K562 (cell line): ENCODE results near the gene RNF150. TPM values are rescaled to one million over a fixed set of nuclear protein-coding genes. Genes with fewer than 3 reads are reported as not detected.
A peak's percentile ranks its signal among the peaks of the same experiment; 100 is the strongest.

ENCODE experiments used
- ATAC-seq: fragments of 200-7000 bp; cut with Tn5 transposase; 3 replicates; pipeline ENCODE4 v1.9.1; 2020; ENCODE audit warnings: moderate library complexity
- BruUV-seq: library from RNA; stranded (reverse); fragments of 400-500 nt; replicated peaks from 2 replicates; lab custom pipeline; 2021; lab: Mats Ljungman, UMichigan
- CTCF ChIA-PET: fragments of 300-600 bp; formaldehyde crosslinking; extraction: SDS; loops from one replicate; lab custom pipeline; 2021; ENCODE audit warnings: low intra/inter-chr PET ratio; lab: Yijun Ruan, JAX
- POLR2A ChIA-PET: fragments of 300-600, 350-650 bp; sonication (Branson Sonifier 250); formaldehyde crosslinking; extraction: SDS; loops from one replicate; lab custom pipeline; 2021; ENCODE audit warnings: antibody characterized with exemption, inconsistent platforms; lab: Yijun Ruan, JAX
- DNase-seq, 4 experiments: peaks; one replicate each; pipeline versions ENCODE4 v3.0.0 to v3.0.0-alpha.2; 2011 to 2018; ENCODE audit warnings: low spot score in 3 of 4, mixed read lengths in 3 of 4; ENCODE audit errors: extremely low read depth in 1 of 4
- FAIRE-seq: peaks from 2 replicates; lab custom pipeline; 2011; peaks lifted over from hg19 to GRCh38; lab: Jason Lieb, UNC
- H2AFZ ChIP-seq: 2 replicates; pipeline ENCODE4 v1.6.0; 2011; ENCODE audit warnings: low read depth, low read length, control low read depth, inconsistent platforms
- H3K27ac ChIP-seq: fragments of 200-600 bp; 3 replicates; pipeline ENCODE4 v1.8.0; 2011; ENCODE audit warnings: low read depth, mild to moderate bottlenecking, control low read depth, inconsistent platforms, low read length, moderate library complexity, mixed read lengths; ENCODE audit errors: extremely low read depth
- H3K27me3 ChIP-seq, 2 experiments: fragments of 300-600 bp in 1 of 2; 2 replicates in 1 of 2; 3 replicates in 1 of 2; pipeline versions ENCODE4 v1.6.0 to v1.8.0; 2011; ENCODE audit warnings: inconsistent platforms in 2 of 2, low read length in 2 of 2, mild to moderate bottlenecking in 1 of 2, mixed read lengths in 1 of 2, moderate library complexity in 1 of 2; ENCODE audit not compliant: control insufficient read depth in 2 of 2, insufficient read depth in 2 of 2
- H3K36me3 ChIP-seq: fragments of 300-600 bp; 3 replicates; pipeline ENCODE4 v1.8.0; 2011; ENCODE audit warnings: mild to moderate bottlenecking, low read length, inconsistent platforms; ENCODE audit not compliant: control insufficient read depth, insufficient read depth
- H3K4me1 ChIP-seq, 2 experiments: fragments of 200-600 bp in 1 of 2; replicated peaks in 1 of 2; 2 replicates in 1 of 2; 3 replicates in 1 of 2; pipeline versions ENCODE4 v1.5.1 to v1.8.0; 2011; ENCODE audit warnings: inconsistent platforms in 2 of 2, low read length in 2 of 2, mild to moderate bottlenecking in 1 of 2, mixed read lengths in 1 of 2, moderate library complexity in 1 of 2; ENCODE audit not compliant: control insufficient read depth in 2 of 2, insufficient read depth in 2 of 2
- H3K4me2 ChIP-seq: 2 replicates; pipeline ENCODE4 v1.6.1; 2011; ENCODE audit warnings: low read length, control low read depth, inconsistent platforms, mixed read lengths; ENCODE audit not compliant: insufficient read depth
- H3K4me3 ChIP-seq: fragments of 200-600 bp; sonication (generic), shearing (Covaris generic); 2 replicates; pipeline ENCODE4 v1.5.1; 2016; ENCODE audit warnings: control low read depth, inconsistent platforms
- H3K79me2 ChIP-seq: fragments of 200-600 bp; 3 replicates; pipeline ENCODE4 v1.8.0; 2011; ENCODE audit warnings: low read length, inconsistent platforms; ENCODE audit not compliant: control insufficient read depth, insufficient read depth
- H3K9ac ChIP-seq, 2 experiments: 2 replicates each; pipeline versions ENCODE4 v1.6.0 to v1.6.1; 2011; ENCODE audit warnings: low read depth in 2 of 2, low read length in 2 of 2, control low read depth in 1 of 2, inconsistent platforms in 1 of 2, mild to moderate bottlenecking in 1 of 2, mixed read lengths in 1 of 2; ENCODE audit not compliant: insufficient read depth in 1 of 2
- H3K9me1 ChIP-seq: one replicate; pipeline ENCODE4 v1.6.0; 2011; ENCODE audit warnings: inconsistent platforms, mild to moderate bottlenecking, low read length, moderate library complexity; ENCODE audit not compliant: control insufficient read depth, insufficient read depth
- H3K9me3 ChIP-seq: replicated peaks from 2 replicates; pipeline ENCODE4 v1.5.1; 2011; ENCODE audit warnings: low read depth, low read length, inconsistent platforms; ENCODE audit not compliant: control insufficient read depth, insufficient read depth
- H4K20me1 ChIP-seq: replicated peaks from 2 replicates; pipeline ENCODE4 v1.6.1; 2011; ENCODE audit warnings: low read length, inconsistent platforms, mixed read lengths; ENCODE audit not compliant: control insufficient read depth, insufficient read depth
- EP300 ChIP-seq: IDR thresholded peaks from 2 replicates; pipeline ENCODE4 v1.6.1; 2012; ENCODE audit warnings: low read length, improper control_type of control experiment
- FOXA3 ChIP-seq, 2 experiments: fragments of 450-650 bp in 1 of 2; sonication (generic) in 1 of 2; formaldehyde crosslinking; IDR thresholded peaks in 1 of 2; conservative IDR thresholded peaks in 1 of 2; 2 replicates each; pipeline versions ENCODE4 v1.4.0 to v1.8.0; 2020 to 2022; ENCODE audit warnings: mild to moderate bottlenecking in 2 of 2, missing genetic modification reagents in 1 of 2
- GABPB2 ChIP-seq: fragments of 250-450 bp; sonication (Bioruptor Pico); conservative IDR thresholded peaks from 2 replicates; pipeline ENCODE4 v1.5.1; 2021; ENCODE audit warnings: mild to moderate bottlenecking
- HNRNPLL ChIP-seq: fragments of 200-400 bp; formaldehyde crosslinking; IDR thresholded peaks from 2 replicates; pipeline ENCODE4 v1.6.1; 2017; ENCODE audit warnings: low read length, low read depth, mild to moderate bottlenecking; ENCODE audit not compliant: poor library complexity, severe bottlenecking
- NFE2 ChIP-seq: IDR thresholded peaks from 2 replicates; pipeline ENCODE4 v1.6.1; 2014; ENCODE audit warnings: antibody characterized with exemption, low read depth
- RBM34 ChIP-seq: fragments of 200-400 bp; formaldehyde crosslinking; IDR thresholded peaks from 2 replicates; pipeline ENCODE4 v1.6.1; 2018; ENCODE audit warnings: low read length, borderline replicate concordance; ENCODE audit not compliant: insufficient read depth
- SPI1 ChIP-seq: IDR thresholded peaks from 2 replicates; pipeline ENCODE4 v1.6.1; 2011; ENCODE audit warnings: low read depth, low read length, control low read depth, borderline replicate concordance
- ZBTB7A ChIP-seq: IDR thresholded peaks from 2 replicates; pipeline ENCODE4 v1.6.1; 2011; ENCODE audit warnings: low read depth, mild to moderate bottlenecking, low read length, moderate library complexity, borderline replicate concordance; ENCODE audit not compliant: control insufficient read depth
- ZNF507 ChIP-seq: conservative IDR thresholded peaks from 2 replicates; pipeline ENCODE4 v1.6.1; 2017; ENCODE audit warnings: missing genetic modification characterization, missing compliant biosample characterization
- WGBS: fragments of 100-300 bp; shearing (Covaris generic); methylation state at CpG from one replicate; pipeline ENCODE4 v1.1.6; 2016; ENCODE audit warnings: low coverage, mixed read lengths; ENCODE audit not compliant: insufficient coverage; ENCODE audit errors: missing lambda C conversion rate; 5-methylcytosine and 5-hydroxymethylcytosine counted together
- in situ Hi-C: fragments of 300-500 bp; cut with MboI; formaldehyde crosslinking; loops from 4 replicates; pipeline ENCODE4 v1.15.0; 2018; ENCODE audit warnings: inconsistent platforms, mixed read lengths
- intact Hi-C: fragments of 100-400 bp; cut with micrococcal nuclease; formaldehyde crosslinking; loops from 2 replicates; pipeline ENCODE4 v1.14.2; 2022
- polyA plus RNA-seq, 8 experiments: library from polyadenylated mRNA; depleted of rRNA in 4 of 8; stranded (reverse) in 5 of 8; unstranded in 3 of 8; fragments of >200 nt; fragmentation: Nextera tagmentation in 2 of 8; fragmentation: Illumina TruSeq in 1 of 8; extraction: Ambion mirVana in 2 of 8; extraction: Trizol in 1 of 8; gene quantifications; 2 replicates each; pipeline versions ENCODE4 v1.2.1 to v1.2.3, GENCODE V29; 2011 to 2014; ENCODE audit warnings: inconsistent platforms in 1 of 8, missing spikeins in 1 of 8
- total RNA-seq, 7 experiments: library from RNA; depleted of rRNA in 6 of 7; stranded (reverse); fragments of >200 nt in 6 of 7; fragmentation: Illumina TruSeq in 2 of 7; extraction: Trizol in 2 of 7; gene quantifications; 2 replicates each; pipeline versions ENCODE4 v1.2.1 to v1.2.3, GENCODE V29; 2011 to 2021; ENCODE audit warnings: low replicate concordance in 1 of 7
- TF ChIP-seq, protein P1 (sequence below): sonication (generic); formaldehyde crosslinking; IDR thresholded peaks from 2 replicates; pipeline ENCODE4 v1.8.0; 2023; ENCODE audit warnings: missing genetic modification reagents, mild to moderate bottlenecking, borderline replicate concordance

Gene RNF150
- total and polyA plus RNA-seq, 9 of the 15 experiments (the other 6 are each of a cell fraction or from before 2014, with no cell fraction given): 0.09 TPM; not detected in 8

DNA sequence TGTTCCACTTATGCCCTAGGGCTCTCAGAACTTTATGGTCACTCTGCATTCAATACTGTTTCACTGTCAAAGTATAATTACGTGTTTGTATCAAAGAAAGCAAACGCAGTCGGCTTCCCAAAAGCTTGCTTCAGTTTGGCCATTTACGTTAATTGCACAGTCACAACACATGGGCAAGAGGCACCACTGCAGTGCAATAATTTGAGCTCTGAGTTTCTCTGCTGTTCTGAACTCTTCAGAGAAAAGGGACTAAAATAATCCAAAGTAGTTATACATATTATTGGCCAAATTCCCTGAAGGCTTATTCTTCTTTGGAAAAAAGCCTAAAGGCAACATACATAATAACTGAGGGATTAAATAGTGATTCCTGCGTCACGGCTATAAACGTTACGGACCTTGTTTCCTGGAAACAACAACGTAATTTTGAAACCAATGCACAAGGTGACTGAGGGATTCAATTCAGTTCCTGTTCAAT, 51.3 kb downstream of the RNF150 start:
- ChIA-PET CTCF (no interaction called here), POLR2A (no interaction called here)
- TF ChIP-seq NFE2 (0 out of 2 replicates have a peak, but pooled peaks have one; percentile 10), EP300 (no peak)
- H2AFZ ChIP-seq: peak overlapping the region; percentile 88
- no peaks in the 10 kb centered on the region for H3K9me1 ChIP-seq
- no peak overlapping the region for H3K27ac ChIP-seq
- WGBS: 2% methylated on average over 9 of the region's 9 CpGs
- intact Hi-C loops: no loop called here
- H3K4me2 ChIP-seq: peak overlapping the region; percentile 60
- H3K9me3 ChIP-seq: no peaks in the 10 kb centered on the region
- in situ Hi-C loops: no loop called here
- H3K9ac ChIP-seq: peak overlapping the region in 1 of 2 experiments; percentile 34; a peak in 1 of 4 replicates
- FAIRE-seq (no peak), DNase-seq (peak in 1 of 4 experiments; percentile 2), ATAC-seq (peak; percentile 70)
- H3K27me3 ChIP-seq: no peaks in the 10 kb centered on the region; a peak in 1 of 5 replicates
- no peak overlapping the region for H3K4me3 ChIP-seq
- H3K4me1 ChIP-seq: no peaks in the 10 kb centered on the region; a peak in 1 of 5 replicates
- no peaks in the 10 kb centered on the region for H3K79me2 ChIP-seq
- BruUV-seq: no TSS peak
- H3K36me3 ChIP-seq: no peaks in the 10 kb centered on the region
- no peaks in the 10 kb centered on the region for H4K20me1 ChIP-seq

DNA sequence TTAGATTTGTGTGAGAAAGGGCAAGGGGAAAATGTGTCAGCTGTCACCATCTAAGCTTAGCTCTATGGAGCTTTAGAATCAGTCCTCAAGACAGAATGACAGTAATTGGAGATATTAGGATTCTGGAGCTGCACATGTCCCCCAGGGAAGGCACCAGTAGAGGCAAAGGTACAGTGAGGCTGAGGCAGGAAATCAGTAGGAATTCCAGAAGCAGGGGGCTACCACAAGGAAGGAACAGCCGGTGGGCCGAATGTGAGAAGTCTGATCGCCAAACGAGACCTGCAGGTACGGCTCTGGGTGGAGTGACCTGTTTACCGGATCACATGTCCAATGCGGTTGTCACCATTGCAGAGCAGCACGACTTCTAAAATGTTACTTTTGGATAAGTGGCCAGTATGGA, 52.6 kb downstream of the RNF150 start:
- Histone ChIP-seq H3K4me1 (no peaks in the 10 kb centered on the region; a peak in 1 of 5 replicates), H3K4me3 (no peak overlapping the region), H3K9me3 (no peaks in the 10 kb centered on the region)
- FAIRE-seq: no peak
- TF ChIP-seq ZBTB7A: no peak
- TF ChIP-seq, protein P1, sequence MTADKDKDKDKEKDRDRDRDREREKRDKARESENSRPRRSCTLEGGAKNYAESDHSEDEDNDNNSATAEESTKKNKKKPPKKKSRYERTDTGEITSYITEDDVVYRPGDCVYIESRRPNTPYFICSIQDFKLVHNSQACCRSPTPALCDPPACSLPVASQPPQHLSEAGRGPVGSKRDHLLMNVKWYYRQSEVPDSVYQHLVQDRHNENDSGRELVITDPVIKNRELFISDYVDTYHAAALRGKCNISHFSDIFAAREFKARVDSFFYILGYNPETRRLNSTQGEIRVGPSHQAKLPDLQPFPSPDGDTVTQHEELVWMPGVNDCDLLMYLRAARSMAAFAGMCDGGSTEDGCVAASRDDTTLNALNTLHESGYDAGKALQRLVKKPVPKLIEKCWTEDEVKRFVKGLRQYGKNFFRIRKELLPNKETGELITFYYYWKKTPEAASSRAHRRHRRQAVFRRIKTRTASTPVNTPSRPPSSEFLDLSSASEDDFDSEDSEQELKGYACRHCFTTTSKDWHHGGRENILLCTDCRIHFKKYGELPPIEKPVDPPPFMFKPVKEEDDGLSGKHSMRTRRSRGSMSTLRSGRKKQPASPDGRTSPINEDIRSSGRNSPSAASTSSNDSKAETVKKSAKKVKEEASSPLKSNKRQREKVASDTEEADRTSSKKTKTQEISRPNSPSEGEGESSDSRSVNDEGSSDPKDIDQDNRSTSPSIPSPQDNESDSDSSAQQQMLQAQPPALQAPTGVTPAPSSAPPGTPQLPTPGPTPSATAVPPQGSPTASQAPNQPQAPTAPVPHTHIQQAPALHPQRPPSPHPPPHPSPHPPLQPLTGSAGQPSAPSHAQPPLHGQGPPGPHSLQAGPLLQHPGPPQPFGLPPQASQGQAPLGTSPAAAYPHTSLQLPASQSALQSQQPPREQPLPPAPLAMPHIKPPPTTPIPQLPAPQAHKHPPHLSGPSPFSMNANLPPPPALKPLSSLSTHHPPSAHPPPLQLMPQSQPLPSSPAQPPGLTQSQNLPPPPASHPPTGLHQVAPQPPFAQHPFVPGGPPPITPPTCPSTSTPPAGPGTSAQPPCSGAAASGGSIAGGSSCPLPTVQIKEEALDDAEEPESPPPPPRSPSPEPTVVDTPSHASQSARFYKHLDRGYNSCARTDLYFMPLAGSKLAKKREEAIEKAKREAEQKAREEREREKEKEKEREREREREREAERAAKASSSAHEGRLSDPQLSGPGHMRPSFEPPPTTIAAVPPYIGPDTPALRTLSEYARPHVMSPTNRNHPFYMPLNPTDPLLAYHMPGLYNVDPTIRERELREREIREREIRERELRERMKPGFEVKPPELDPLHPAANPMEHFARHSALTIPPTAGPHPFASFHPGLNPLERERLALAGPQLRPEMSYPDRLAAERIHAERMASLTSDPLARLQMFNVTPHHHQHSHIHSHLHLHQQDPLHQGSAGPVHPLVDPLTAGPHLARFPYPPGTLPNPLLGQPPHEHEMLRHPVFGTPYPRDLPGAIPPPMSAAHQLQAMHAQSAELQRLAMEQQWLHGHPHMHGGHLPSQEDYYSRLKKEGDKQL: no peak
- no peak for TF ChIP-seq SPI1
- no peak for TF ChIP-seq RBM34
- TF ChIP-seq FOXA3 (CRISPR knock-in tag; conservative IDR thresholded peaks at IDR 0.05 in 1 of 2, IDR thresholded peaks at IDR 0.05 in 1 of 2): no peak
- TF ChIP-seq ZNF507 (tag): no peak
- no peak for TF ChIP-seq HNRNPLL
- TF ChIP-seq GABPB2: no peak
- TF ChIP-seq, all 486 proteins: peak for 0
- ATAC-seq (no peak; the same call in 2 of the 3 replicates), DNase-seq (no peak)
- Histone ChIP-seq H3K36me3 (no peaks in the 10 kb centered on the region), H3K27ac (no peak overlapping the region), H3K27me3 (no peaks in the 10 kb centered on the region; a peak in 1 of 5 replicates), H3K79me2 (no peaks in the 10 kb centered on the region), H3K9me1 (no peaks in the 10 kb centered on the region), H3K9ac (no peak overlapping the region), H3K4me2 (no peak overlapping the region), H4K20me1 (no peaks in the 10 kb centered on the region), H2AFZ (no peak overlapping the region)
- intact Hi-C loops: no loop called here
- CTCF ChIA-PET: no interaction called here
- POLR2A ChIA-PET: no interaction called here
- no TSS peak for BruUV-seq
- WGBS: 5% methylated on average over 8 of the region's 8 CpGs
- in situ Hi-C loops: no loop called here
